NCI-H1092 (cell line): Measurements from ENCODE around the gene KRTAP5-3.

Source experiments
- DNase-seq: peaks from one replicate; lab custom pipeline; 2025; lab: John Stamatoyannopoulos, UW

KRTAP5-3 gene

DNA sequence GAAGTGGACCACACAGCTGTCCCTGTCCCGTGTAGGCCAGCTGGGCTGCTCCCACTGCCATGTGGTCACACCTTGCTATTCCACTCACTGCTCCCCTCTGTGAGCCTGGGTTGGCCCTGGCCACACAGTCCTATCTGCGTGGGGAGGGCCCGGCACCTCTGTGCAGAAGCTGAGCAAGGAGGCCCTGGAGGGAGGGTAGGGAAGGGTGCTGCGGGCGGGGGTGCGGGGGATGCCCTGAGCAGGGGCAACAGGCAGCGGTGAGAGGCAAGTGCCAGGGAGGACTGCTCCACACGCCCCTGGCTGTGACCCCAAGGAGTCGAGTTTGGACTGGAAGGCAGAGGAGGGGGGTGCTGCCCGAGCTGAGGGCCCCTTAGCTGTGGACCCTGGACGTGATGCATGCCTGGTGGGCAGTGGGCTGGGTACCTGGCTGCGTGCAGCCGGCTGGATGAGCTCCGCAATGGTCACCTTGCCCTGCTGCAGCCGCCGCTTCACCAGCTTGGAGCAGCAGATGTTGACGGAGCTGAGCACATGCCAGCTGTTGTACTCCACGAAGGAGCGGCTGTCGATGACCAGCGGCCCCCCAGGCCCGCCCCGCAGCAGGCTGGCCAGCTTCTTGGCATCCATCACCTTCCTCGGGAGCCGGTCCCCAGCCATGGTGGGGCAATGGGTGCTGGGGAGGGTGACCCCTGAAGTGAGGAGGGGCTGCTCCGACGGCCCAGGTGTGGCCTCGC, 42.9 kb downstream of the KRTAP5-3 start:
- DNase-seq, result no peak

DNA sequence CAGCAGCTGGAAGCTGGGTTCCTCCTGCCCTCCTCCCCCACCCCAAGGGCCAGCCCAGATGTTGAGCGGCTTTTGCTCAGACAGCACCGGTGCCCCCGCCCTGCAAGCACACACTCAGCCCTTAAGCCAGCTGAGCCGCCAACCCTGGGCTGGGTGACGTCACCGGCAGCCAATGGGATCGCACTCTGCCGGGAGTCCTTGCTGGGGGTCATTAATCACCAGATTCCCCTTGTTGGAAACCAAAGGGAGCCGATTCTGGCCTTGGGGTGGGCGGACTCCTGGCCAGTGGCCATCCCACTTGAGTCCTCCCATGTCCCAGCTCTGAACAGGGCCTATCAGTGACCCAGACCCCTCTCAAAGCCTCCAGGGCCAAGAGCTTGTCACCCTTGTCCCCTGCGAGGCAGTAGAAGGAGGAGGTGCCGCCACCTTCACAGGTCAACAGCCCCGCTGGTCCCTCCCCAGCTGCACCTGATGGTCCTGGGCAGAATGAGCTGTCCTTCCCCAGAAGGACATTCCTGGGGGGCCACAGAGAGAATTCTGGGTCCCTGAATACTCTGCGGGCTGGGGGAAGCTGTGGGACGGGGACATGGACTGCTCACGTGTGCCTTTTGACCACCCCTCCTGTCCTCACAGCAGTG, 43.6 kb downstream of the KRTAP5-3 start:
- DNase-seq, result no peak

DNA sequence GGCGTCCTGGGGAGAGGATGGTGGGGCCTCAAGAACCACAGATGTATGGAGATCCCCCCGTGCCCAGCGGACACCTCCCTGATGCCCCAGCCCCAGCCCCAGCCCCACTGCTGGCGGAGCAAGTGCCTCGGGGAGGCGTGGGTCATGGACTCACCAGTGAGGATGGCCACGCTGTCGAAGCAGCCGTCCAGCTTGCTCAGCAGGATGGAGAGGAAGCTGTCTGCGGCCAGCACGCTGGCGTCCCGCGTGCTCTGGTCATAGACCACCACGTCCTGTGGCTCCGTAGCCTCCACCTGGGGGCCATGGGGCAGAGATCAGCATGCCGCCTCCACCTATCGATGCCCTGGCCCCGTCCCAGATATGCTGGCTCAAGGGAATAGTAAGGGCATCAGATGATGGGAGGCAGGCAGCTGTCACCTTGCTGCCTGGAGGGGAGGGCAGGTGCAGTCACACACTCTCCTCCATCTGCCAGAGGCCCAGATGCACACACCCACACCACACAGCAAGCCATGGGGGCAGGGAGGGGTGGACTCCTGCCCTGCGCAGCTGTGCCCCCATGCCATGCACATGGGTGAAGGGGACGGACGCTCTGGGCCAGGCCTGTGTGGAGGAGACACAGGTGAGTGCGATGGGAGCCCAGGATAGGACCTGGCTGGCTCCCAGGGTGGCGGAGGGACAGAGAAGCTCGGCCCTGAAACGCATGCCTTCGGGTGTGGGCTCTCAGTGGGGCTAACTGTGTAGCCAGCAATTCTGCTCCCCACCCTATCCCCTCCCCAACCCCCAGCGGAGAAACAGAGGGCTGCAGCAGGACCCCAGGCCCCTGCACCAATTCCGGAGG, 44.3 kb downstream of the KRTAP5-3 start:
- no peak for DNase-seq

DNA sequence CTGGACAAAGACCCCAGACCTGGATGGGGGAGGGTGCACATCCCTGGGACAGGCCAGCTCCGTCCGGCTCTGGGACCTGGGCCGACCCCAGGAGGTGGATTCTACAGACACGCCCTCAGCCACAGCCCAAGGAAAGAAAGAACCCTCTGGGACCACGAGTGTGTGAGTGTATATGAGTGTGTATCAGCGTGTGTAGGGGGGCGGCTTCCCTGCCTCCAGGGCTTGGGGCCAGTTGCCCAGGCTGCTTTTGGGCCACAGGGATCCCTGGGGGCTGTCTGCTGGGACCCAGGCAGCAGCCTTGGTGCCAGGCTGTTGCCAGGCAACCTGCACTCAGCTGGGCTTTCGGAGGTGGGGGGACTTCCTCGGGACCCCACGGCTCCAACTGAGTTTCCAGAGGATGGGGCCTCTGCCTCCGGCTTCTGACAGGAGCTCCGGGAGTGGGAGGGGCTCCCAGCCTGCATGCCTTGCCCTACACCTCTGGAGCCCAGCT, 45.1 kb downstream of the KRTAP5-3 start:
- no peak for DNase-seq

DNA sequence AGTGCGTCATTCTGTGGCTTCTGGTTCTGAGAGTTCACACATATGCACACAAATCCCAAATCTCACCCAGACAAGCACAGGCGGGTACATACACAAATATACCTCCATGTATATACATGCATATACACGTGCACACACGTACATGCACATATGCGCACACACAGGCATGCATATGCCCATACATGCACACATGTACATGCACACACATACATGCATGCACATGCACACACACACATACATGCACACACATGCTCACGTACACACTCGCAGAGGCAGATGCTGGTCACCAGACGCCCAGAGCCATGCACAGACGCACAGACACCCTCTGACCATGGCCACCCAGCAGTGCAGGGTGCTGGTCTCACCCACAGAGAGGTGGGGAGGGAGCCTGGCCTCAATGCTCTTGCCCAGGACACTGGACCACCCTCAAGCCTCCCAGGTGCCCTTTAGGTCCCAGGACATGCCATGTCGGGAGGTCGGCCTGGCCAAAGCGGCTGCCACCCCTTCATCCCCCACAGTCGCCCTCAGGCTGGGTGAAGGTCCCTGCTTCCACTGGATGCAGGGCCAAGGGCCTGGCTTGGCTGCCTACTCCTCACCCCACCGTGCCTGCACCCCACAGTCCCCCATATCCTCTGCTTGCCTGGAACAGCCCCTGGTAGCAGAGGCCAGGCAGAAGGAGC, 45.7 kb downstream of the KRTAP5-3 start:
- DNase-seq, result no peak

DNA sequence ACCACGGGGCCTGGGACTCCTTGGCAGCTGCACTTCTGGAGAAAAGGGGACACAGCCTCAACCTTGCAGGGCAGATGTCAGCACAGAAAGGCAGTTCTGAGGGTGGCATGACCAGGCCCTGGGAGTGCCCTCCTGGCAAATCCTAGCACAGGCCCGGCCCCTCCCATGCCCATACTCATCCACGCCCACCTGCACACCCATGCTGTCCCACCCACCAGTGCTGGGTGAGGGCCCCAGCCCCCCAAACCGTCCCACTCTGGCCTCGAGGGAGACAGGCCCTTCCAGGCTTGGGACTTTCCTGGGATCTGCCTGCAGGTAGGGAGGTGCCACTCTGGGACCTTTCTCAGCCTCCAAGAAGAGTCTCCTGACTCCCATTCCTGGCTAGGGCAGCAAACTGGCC, 46.3 kb downstream of the KRTAP5-3 start:
- DNase-seq, result no peak

DNA sequence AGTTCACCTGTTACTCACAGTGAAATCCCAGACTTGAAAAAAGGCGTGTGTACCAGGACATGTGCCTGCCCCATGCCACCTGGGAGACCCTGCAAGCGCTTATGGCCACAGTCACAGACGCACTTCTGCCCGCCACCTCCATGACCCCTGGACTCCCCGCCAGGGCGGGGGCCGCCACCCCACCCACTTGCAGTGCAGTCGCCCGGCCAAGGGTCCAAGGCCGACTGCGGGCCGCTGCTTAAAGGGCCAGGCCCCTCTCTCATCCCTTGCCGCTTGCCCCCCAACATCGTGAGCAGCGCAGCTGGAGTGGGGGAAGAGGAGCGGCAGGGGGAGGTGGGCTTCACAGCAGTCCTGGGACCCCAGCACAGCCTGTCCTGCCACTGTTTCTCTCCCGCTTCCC, 47.0 kb downstream of the KRTAP5-3 start:
- no peak for DNase-seq

DNA sequence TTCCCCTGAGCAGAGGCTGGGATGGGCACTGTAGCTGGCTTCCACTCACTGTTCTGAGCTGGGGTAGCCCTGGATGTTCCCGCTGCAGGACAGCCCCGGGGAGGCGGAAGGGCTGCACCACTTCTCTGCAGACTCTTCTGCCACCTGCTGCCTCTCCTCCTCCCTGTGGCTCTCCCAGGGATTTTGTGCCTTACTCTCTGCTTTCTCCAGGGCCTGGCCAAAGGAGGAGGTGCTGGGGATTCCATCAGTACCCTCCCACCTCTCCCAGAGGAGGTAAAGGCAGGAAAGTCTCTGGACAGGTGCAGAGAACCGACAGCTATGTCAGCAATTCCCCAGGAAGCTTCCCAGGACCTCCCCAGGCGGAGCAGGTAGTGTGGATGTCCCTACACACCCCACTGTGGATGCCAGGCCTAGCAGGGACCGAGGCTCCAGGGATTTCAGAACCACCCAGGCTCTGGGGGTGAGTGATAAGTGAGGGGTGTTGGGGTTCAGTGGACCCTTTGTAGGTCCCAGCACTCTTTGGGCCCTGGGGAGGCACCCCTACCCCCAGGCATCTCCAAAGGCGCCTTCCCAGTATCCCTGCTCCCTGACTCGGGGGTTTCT, 47.5 kb downstream of the KRTAP5-3 start:
- no peak for DNase-seq

DNA sequence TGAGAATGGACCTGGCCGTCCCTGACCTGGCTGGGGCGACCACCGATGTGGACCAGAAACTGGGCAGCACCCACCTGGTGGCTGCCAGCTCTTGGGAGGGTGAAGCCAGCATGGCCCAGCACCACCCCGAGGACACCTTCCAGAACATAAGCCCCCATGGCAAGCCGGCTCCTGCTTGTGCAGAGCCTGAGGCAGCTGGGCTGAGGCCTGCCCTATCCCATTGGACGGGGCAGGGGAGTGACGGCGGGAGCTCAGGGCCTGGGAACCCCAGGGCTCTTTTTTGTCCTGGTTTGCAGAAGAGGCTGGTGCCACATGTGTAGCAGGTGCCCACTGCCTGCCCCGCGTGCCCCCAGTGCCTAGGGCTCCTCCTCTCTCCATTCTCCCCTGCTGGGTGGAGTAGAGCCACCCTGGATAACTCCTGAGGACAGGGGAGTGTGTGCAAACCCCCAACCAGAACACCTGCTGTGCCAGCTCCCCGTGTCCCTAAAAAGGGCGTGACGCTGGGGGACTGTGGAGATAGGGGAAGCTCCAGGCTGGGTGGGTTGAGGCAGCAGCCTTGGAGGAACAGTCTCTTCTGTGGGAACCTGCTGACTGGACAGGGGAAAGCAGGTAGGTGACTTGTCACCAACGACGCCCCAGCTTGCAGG, 48.1 kb downstream of the KRTAP5-3 start:
- no peak for DNase-seq

DNA sequence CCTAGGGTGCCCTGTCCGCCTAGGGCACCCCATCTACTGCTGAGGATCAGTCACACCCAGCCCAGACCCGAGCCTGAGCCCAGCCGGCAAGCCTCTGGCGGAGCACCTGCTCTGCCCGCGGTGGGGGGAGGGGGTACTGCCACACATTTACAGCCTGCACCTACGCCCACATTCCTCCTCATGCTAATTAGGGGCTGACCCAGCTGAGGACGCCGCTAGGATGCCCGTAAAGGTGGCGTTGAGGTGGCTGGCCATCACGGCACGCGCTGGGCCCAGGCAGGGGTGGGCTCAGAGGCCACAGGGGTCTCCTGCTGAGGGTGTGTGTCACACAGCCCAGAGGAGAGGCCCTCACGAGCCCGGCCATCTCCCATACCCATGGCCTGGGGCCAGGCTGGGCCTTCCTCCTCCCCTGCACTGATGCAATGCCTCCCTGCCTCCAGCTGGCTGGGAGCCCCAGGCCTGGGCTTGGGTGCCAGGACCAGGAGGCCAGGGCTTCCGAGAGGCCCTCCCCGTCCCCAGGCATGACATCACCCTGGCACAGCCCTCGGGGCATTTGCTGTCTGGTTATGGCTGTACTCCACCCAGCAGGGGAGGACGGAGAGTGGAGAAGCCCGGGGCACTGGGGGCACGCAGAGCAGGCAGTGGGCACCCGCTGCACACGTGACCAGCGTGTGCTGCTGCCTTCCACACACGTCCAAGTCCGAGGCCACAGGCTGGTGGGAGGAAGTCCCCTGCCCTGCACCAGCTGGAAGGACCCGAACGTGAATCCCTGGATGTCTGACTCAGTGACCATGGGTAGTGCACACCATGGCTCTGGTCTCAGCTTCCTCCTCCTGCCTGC, 48.9 kb downstream of the KRTAP5-3 start:
- no peak for DNase-seq

DNA sequence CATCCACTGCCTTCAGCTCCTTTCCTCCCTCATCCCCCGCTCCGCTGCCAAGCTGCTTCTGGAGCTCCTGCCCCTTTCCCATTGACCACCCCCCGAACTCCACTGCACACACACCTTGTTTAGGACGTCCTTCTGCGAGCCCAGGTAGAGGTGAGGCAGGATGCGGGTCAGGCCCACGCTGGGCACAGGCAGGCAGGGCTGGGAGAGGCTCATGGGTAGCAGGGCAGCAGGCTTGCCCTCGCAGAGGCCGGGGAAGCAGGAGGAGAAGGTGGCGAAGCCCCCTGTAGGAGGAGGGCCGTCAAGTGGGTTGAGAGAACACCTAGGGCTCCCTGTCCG, 49.5 kb downstream of the KRTAP5-3 start:
- no peak for DNase-seq

DNA sequence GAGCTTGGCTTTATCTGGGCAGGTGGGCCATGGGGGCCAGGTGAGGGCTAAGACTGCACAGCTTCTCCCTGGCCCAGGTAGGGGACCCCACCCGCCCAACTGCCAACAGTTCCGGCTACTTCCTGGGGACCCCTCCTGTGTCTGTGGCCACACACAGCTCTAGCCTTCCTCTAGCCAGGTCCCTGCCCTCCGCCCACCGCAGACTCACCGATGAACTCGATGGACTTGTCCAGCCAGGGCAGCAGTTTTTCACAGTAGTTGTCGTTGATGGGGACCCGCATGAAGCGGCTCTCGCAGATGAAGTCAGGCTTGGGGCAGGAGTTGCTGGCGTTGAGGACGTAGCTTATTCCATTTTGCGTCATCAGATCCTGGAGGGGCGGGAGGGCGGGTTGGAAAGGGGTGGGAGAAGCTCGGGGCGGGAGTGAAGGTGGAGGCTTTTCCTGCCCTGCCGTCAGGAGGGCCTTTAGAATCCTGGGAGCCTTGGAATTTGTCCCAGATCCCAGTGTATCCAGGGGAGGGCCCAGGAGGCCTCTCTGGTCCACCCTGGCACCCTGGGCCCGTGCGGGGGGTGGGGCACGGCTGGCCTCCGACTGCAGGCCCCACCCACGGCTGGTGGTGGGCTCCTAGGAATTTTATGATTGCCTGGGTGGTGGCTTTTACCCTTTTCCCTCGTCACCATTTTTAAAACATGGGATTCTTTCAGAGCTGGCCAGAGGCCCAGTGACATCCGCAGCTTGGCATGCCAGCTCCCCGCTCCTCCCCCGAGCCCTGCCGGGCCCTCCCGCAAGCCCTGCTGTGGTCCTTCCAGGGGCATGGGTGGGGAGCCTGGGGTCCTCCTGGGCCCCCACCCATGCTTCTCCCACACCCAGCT, 50.1 kb downstream of the KRTAP5-3 start:
- no peak for DNase-seq
